A549 (cell line): ENCODE data around the gene SPINT1. TPM values are rescaled to one million over a fixed set of nuclear protein-coding genes. Genes with fewer than 3 reads are reported as not detected.

ENCODE experiments used
- ATAC-seq, 2 experiments: fragments of 200-7000 bp in 1 of 2; fragments of >200 bp in 1 of 2; cut with Nextera tagmentation in 1 of 2; cut with Tn5 transposase in 1 of 2; 3 replicates each; pipeline versions ENCODE4 v1.8.0 to v1.9.1; 2018 to 2020; ENCODE audit warnings: mild to moderate bottlenecking in 1 of 2, moderate library complexity in 1 of 2
- CTCF ChIA-PET: fragments of 300-600 bp; sonication (Branson Sonifier 250); formaldehyde crosslinking; extraction: SDS; loops from one replicate; lab custom pipeline; 2021; ENCODE audit warnings: antibody characterized with exemption, inconsistent platforms; lab: Yijun Ruan, JAX
- POLR2A ChIA-PET: fragments of 350-600 bp; formaldehyde crosslinking; extraction: SDS; loops from one replicate; lab custom pipeline; 2021; ENCODE audit warnings: antibody characterized with exemption, inconsistent platforms; lab: Yijun Ruan, JAX
- DNase-seq, 2 experiments: peaks; one replicate each; pipeline versions ENCODE4 v3.0.0 to v3.0.0-alpha.2; 2011 to 2016; ENCODE audit warnings: low read depth in 1 of 2, low spot score in 1 of 2
- FAIRE-seq: peaks from 2 replicates; lab custom pipeline; 2011; peaks lifted over from hg19 to GRCh38; lab: Jason Lieb, UNC
- H3K27ac ChIP-seq, 2 experiments: fragments of >200 bp; sonication (Bioruptor Twin); formaldehyde crosslinking; 3 replicates each; pipeline ENCODE4 v1.5.1; 2016 to 2017
- H3K4me1 ChIP-seq: fragments of >200 bp; sonication (Bioruptor Twin); formaldehyde crosslinking; 3 replicates; pipeline ENCODE4 v1.6.1; 2016
- H3K4me2 ChIP-seq: fragments of >200 bp; sonication (Bioruptor Twin); formaldehyde crosslinking; 3 replicates; pipeline ENCODE4 v1.6.1; 2016
- H3K4me3 ChIP-seq: fragments of >200 bp; sonication (Bioruptor Twin); formaldehyde crosslinking; 3 replicates; pipeline ENCODE4 v1.5.1; 2016
- H3K9me3 ChIP-seq: fragments of >200 bp; sonication (Bioruptor Twin); formaldehyde crosslinking; 3 replicates; pipeline ENCODE4 v1.6.1; 2016
- ATOH8 ChIP-seq: fragments of 250-450 bp; sonication (Bioruptor Pico); IDR thresholded peaks from 2 replicates; pipeline ENCODE4 v1.5.0; 2020; ENCODE audit warnings: low read depth, mild to moderate bottlenecking, moderate library complexity
- BCL3 ChIP-seq: fragments of >200 bp; sonication (Bioruptor Twin); formaldehyde crosslinking; IDR thresholded peaks from 3 replicates; pipeline ENCODE4 v1.6.1; 2016
- CBX8 ChIP-seq: fragments of 200-600 bp; sonication (generic); IDR thresholded peaks from 2 replicates; pipeline ENCODE4 v1.6.1; 2016
- CHD2 ChIP-seq: fragments of 150-350 bp; IDR thresholded peaks from 2 replicates; pipeline ENCODE4 v1.6.1; 2014; ENCODE audit warnings: low read length; ENCODE audit not compliant: partially characterized antibody
- EHMT2 ChIP-seq: fragments of 200-600 bp; sonication (generic); IDR thresholded peaks from 2 replicates; pipeline ENCODE4 v1.6.1; 2016; ENCODE audit warnings: antibody characterized with exemption, low read depth, mild to moderate bottlenecking, moderate library complexity
- ELK1 ChIP-seq: fragments of 150-350 bp; IDR thresholded peaks from 2 replicates; pipeline ENCODE4 v1.6.1; 2014; ENCODE audit warnings: low read depth, mild to moderate bottlenecking, low read length
- EP300 ChIP-seq, 2 experiments: fragments of >200 bp; sonication (Bioruptor Twin); formaldehyde crosslinking; IDR thresholded peaks; 2 replicates in 1 of 2; 3 replicates in 1 of 2; pipeline ENCODE4 v1.6.1; 2016 to 2017
- FOSB ChIP-seq: fragments of 250-450 bp; sonication (Bioruptor Pico); IDR thresholded peaks from 2 replicates; pipeline ENCODE4 v1.5.0; 2020; ENCODE audit warnings: mild to moderate bottlenecking, moderate library complexity
- GATA3 ChIP-seq: IDR thresholded peaks from 2 replicates; pipeline ENCODE4 v1.6.1; 2012; ENCODE audit warnings: borderline replicate concordance
- HOXB13 ChIP-seq: fragments of 250-450 bp; sonication (Bioruptor Pico); IDR thresholded peaks from 2 replicates; pipeline ENCODE4 v1.5.0; 2020; ENCODE audit warnings: low read depth, mild to moderate bottlenecking, moderate library complexity
- JUN ChIP-seq, 2 experiments: fragments of >200 bp; sonication (Bioruptor Twin); formaldehyde crosslinking; IDR thresholded peaks; 2 replicates in 1 of 2; 3 replicates in 1 of 2; pipeline ENCODE4 v1.6.1; 2016 to 2017
- MAFK ChIP-seq: fragments of 450-650 bp; IDR thresholded peaks from 2 replicates; pipeline ENCODE4 v1.6.1; 2014; ENCODE audit not compliant: partially characterized antibody
- MAX ChIP-seq: IDR thresholded peaks from 2 replicates; pipeline ENCODE4 v1.6.1; 2012
- MYC ChIP-seq: IDR thresholded peaks from 2 replicates; pipeline ENCODE4 v1.6.1; 2012; ENCODE audit warnings: mild to moderate bottlenecking, inconsistent platforms, low read length, improper control_type of control experiment, borderline replicate concordance
- NFE2L2 ChIP-seq: fragments of 150-350 bp; conservative IDR thresholded peaks from 2 replicates; pipeline ENCODE4 v1.6.1; 2014; ENCODE audit warnings: low read length
- NPAS2 ChIP-seq: fragments of 250-450 bp; sonication (Bioruptor Pico); IDR thresholded peaks from 2 replicates; pipeline ENCODE4 v1.8.0; 2022; ENCODE audit warnings: mild to moderate bottlenecking, moderate library complexity, borderline replicate concordance
- POLR2A ChIP-seq: IDR thresholded peaks from 2 replicates; pipeline ENCODE4 v1.6.1; 2012; ENCODE audit warnings: mild to moderate bottlenecking, low read length
- RCOR1 ChIP-seq: fragments of 150-350 bp; IDR thresholded peaks from 2 replicates; pipeline ENCODE4 v1.6.1; 2014; ENCODE audit warnings: antibody characterized with exemption, low read length, low read depth
- RNF2 ChIP-seq: fragments of 200-600 bp; sonication (generic); IDR thresholded peaks from 2 replicates; pipeline ENCODE4 v1.6.1; 2016; ENCODE audit warnings: low read depth, mild to moderate bottlenecking, antibody characterized with exemption, moderate library complexity, borderline replicate concordance
- TFCP2L1 ChIP-seq: fragments of 250-450 bp; sonication (Bioruptor Pico); IDR thresholded peaks from 2 replicates; pipeline ENCODE4 v1.5.0; 2021; ENCODE audit warnings: mild to moderate bottlenecking
- TP53 ChIP-seq: fragments of 250-450 bp; sonication (Bioruptor Pico); IDR thresholded peaks from 2 replicates; pipeline ENCODE4 v1.5.0; 2021; ENCODE audit warnings: mild to moderate bottlenecking, moderate library complexity
- WGBS: methylation state at CpG from one replicate; pipeline ENCODE4 v1.1.6; 2017; ENCODE audit errors: missing lambda C conversion rate; 5-methylcytosine and 5-hydroxymethylcytosine counted together
- polyA plus RNA-seq, 4 experiments: library from polyadenylated mRNA; depleted of rRNA in 3 of 4; stranded (reverse); fragments of >200 nt; fragmentation: RNase III in 1 of 4; extraction: RNeasy Plus Mini Kit Qiagen cat#74134 plus additional on column Dnase treatment in 1 of 4; gene quantifications; 2 replicates in 3 of 4; 3 replicates in 1 of 4; pipeline ENCODE4 v1.2.3, GENCODE V29; 2011 to 2017

Gene SPINT1
- polyA plus RNA-seq, 2 of the 4 experiments (the other 2 are of a cell fraction) = 0.79 to 0.80 TPM

GRCh38 chr15:40871749-40872617 lies 28.1 kb downstream of the SPINT1 start:
- H3K4me3 ChIP-seq = 0 out of 3 replicates have a peak overlapping the region, but pooled peaks have one; percentile 92
- POLR2A ChIA-PET = no interaction called here

GRCh38 chr15:40872791-40873693 lies 29.2 kb downstream of the SPINT1 start:
- FAIRE-seq (no peak), ATAC-seq (no peak), DNase-seq (no peak)
- ChIA-PET POLR2A (interaction anchor here (0.9 to 1.7 kb wide), 7 partner anchors 9 to 22 kb away, joined by 4 to 17 read pairs (median 5); partner anchors contain the start of gene VPS18), CTCF (interaction anchor here (0.7 to 6.4 kb wide), 16 partner anchors 9 to 179 kb away, joined by 3 to 42 read pairs (median 4); partner anchors contain the start of genes GCHFR, PPP1R14D, RAD51 and VPS18)
- Histone ChIP-seq H3K4me3 (peak overlapping the region; percentile 92), H3K9me3 (no peaks in the 10 kb centered on the region), H3K4me2 (peak overlapping the region; percentile 94), H3K4me1 (peaks cover 12% of the 10 kb centered on the region), H3K27ac (peak overlapping the region; percentile 93 to 99)
- 43% methylated on average over 27 of the region's 33 CpGs for WGBS
- TF ChIP-seq MYC (no peak), RNF2 (no peak), NPAS2 (CRISPR knock-in tag) (no peak), ELK1 (no peak), CHD2 (no peak), ATOH8 (CRISPR knock-in tag) (no peak), JUN (IDR thresholded peaks at IDR 0.05) (no peak), MAX (no peak)

More at GRCh38 chr15:40871749-40872617, 28.1 kb downstream of the SPINT1 start:
- no peak for DNase-seq
- Histone ChIP-seq H3K27ac (peak overlapping the region in 1 of 2 experiments; percentile 99; a peak in 3 of 6 replicates), H3K4me1 (peaks cover 14% of the 10 kb centered on the region), H3K4me2 (peak overlapping the region; percentile 94; the same call in 2 of the 3 replicates), H3K9me3 (no peaks in the 10 kb centered on the region)
- CTCF ChIA-PET = interaction anchor here (0.7 to 6.4 kb wide), 5 partner anchors 20 to 153 kb away, joined by 3 to 42 read pairs (median 5); partner anchors contain the start of gene VPS18
- 93% methylated on average over 13 of the region's 13 CpGs for WGBS
- TF ChIP-seq MAFK (no peak), POLR2A (no peak), CBX8 (no peak), NPAS2 (CRISPR knock-in tag) (no peak), TFCP2L1 (CRISPR knock-in tag) (no peak), CHD2 (no peak), TP53 (CRISPR knock-in tag) (no peak), HOXB13 (CRISPR knock-in tag) (no peak), GATA3 (no peak), RCOR1 (no peak), BCL3 (no peak), EHMT2 (no peak), FOSB (CRISPR knock-in tag) (no peak), NFE2L2 (no peak), EP300 (IDR thresholded peaks at IDR 0.05) (no peak)
- no peak for FAIRE-seq
- ATAC-seq = no peak
